ENCODE data around the gene PAX1.

The PAX1 gene

DNA sequence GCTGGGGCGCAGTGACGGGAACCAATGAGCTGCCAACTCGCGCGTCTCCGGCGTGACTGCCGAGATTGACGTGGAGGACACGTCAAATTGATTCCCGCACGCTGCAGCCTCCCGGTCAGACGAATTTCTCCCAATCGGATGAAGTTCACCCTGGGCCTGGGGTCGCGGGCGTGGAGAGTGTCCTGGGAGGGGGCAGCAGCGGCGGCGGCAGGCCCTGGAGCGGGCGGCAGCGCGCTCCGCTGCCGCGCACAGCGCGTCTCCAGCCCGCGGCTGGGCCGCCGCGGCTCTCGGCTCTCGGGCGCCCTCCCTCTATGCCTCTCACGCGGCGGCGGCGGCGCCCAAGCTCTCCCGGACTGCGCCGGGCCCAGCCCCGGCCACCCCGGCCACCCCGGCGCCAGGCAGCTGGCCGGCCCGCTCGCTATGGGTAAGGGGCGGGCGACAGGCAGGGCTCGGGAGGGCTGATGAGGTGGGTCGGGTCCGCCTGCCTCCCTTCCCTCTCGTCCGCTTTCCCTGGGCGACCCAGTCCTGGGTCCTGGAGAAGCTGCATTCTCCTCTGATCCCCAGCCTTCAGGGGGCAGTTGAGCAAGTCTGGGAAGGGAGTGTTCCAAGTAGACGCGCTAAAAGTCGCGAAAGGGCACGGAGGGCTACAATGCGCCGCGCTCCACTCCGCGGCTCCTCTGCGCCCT, at the start of gene PAX1:
Gene PAX1, plus strand, starts transcription at position 90 of the 686 bp plus-strand sequence. Its CDS starts 49 bp downstream, at position 139.
- no peak for DNase-seq (ENCODE audit: low read depth in 2 of 2)

DNA sequence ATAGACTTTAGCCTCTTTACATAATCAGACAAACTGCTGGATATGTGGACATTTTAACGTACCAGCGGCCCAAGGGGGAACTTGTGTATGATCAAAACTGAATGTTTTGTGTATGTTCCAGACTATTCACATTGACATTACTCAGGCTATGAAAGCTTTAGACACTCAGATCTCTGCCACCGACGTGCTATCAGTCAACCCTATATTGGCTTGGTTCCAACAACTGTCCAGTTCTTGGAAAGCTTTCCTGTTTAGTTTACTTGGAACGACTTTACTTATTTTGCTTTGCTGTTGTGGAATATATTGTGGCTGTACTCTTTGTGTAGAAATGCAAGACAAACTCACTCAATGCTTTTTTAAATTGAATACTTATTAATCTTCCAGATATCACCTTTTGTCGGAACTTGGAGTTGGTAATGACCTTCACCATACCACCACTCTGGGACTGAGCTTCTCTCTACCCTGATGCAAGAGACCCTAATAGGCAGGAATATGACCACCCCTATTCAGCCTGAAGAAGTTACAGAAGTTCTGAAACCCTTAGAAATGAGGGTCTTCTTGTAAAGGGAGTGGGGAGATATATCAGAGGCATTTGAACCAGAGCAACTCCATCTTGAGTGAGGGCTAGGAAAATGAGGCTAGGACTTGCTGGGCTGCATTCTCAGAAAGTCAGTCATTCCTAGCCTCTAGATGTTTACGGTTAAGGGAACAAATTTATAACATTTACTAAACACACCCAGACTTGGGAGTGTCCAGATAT, 49.0 kb upstream of the PAX1 start:
- no peak for DNase-seq (ENCODE audit: low read depth in 2 of 2)

DNA sequence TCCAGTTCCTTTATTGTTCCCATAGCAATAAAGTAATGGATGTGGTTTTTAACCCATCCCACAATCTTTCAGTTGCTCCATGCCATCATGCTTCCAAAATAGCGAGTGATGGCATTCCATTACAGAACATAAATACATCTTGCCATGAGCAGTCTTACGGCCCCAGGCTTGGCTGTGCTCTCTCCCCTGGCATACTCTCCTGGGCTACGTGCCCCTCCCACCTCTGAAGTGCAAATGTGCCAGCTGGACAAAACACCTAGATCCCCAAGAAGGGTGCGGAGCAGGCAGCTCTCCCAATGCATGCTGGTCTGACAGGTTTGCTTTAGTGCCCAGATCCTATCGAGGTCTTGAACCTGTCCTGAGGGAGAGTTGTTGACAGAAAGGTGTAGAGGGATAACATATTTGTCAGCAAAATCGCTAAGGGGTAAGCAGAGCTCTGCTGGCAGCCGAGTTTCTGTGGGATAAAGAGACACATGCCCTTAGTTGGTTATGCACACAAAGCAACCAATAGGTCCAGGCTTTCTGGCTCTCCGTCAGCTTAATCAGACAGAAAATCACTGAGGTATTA, 43.9 kb upstream of the PAX1 start:
- DNase-seq (ENCODE audit: low read depth in 2 of 2), result no peak

DNA sequence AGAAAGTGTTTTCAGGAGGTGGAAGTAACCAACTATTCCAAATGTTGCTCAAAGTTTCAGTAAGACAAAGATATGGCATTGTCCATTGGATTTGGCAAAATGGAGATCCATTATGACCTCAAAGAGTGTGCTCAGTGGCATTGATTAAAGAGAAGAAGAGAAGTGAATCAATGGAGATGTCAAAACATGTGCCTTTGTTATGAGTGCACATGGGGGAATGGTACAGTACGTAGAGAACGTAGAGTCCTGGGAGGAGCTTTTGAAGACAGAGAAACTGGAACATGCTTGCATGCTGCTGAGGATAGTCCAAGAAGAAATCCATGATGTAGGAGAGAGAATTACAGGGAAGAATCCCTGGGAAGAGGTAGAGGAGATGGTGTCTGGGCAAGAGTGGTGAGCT, 42.0 kb upstream of the PAX1 start:
- DNase-seq (ENCODE audit: low read depth in 2 of 2), result no peak

DNA sequence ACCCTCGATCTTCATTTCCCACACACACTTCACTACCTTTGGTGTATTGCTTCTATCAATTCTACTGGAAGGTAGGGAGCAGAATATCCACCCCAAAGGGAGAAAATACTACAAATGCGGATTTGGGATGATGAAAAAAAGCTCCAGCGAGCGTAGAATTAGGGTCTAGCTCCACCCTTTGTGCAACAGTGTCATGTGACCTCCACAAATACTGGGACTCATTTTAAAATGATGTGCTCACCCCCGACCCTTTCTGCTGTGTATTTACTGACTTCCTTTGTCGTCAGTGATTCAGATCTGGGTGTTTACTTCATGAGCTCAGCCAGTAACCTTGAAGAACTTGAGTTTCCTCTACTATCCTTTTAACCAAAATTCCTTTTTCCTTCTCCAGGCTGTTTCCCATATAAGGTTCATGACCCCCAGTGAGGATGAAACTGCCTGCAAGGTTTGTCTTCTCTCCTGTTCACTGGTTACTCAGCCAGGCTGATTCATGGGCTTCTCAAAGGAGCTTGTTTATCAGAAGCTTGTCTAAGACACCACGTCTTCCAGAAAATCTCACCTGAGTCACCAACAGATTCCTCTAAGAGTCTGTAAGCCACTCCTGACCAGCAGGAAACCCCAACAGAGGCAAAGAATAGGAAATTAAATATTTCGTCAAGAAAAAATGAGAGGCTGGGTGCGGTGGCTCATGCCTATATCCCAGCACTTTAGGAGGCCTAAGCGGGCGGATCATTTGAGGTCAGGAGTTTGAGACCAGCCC, 39.6 kb upstream of the PAX1 start:
- no peak for DNase-seq (ENCODE audit: low read depth in 2 of 2)

DNA sequence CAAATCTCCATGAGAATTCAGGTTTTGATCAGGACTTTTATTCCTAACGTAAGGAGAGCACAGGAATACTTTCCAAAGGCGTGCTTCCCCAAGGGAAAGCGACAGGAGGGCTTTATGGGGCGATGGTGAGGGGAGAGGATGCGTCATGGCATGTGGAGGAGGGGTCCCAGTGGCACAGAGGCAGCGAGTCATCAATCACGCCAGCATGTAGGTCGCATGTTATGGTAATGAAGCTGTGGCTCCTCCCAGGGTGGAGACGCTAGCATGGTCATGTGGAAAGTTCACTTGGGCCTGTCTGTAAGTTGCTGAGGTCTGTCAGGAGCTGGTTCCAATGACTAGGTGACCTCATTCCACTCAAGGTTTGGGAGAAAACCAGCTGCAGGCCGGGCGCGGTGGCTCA, 35.3 kb upstream of the PAX1 start:
- DNase-seq (ENCODE audit: low read depth in 2 of 2), result no peak

DNA sequence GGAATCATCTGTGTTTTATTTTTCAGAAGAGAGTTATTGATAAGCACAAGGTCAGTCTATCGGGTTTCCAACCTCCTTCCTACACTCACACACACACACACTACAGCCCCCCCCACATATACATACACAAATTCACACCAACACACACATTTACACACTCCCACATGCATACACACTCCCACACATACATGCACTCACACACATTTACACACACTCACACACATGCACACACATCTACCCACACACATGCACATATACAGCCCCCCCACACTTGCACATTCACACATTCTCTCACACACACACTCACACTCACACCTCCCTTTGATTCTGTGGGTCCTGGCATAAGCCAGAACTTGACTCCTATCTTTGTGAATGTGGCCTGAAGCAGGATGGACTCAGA, 34.5 kb upstream of the PAX1 start:
- no peak for DNase-seq (ENCODE audit: low read depth in 2 of 2)

DNA sequence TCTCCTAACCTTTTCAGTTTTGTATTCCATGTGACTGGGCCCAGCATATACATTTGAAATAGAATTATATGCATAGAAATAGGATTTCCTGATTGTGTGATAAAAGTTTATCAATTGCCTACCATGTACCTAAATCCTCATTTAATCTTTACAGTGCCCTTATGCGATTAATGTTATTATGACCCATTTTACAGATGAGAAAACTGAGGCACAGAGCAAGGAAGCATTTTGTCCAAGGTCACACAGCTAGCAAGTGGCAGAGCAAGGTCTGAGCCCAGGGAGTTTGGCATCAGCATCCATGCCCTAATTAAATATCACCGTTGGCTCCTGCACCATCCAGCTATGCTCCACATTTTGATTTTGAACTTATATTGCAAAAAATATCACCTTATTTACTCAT, 28.2 kb upstream of the PAX1 start:
- DNase-seq (ENCODE audit: low read depth in 2 of 2), result no peak

DNA sequence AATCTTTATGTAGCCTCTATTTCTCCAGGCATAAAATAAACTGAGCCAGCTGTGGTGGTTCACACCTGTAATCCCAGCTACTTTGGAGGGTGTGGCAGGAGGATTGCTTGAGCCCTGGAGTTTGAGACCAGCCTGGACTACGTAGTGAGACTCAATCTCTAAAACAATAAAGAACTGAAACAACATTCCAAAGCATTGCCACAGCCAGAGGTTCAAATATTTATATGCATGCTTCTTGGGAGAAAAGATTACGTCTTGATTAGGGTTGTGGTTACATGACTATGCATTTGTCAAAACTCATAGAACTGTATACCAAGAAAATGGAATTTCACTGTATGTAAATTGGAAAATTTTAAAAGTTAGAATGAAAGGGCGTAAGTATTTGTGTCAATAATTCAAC, 27.7 kb upstream of the PAX1 start:
- no peak for DNase-seq (ENCODE audit: low read depth in 2 of 2)

DNA sequence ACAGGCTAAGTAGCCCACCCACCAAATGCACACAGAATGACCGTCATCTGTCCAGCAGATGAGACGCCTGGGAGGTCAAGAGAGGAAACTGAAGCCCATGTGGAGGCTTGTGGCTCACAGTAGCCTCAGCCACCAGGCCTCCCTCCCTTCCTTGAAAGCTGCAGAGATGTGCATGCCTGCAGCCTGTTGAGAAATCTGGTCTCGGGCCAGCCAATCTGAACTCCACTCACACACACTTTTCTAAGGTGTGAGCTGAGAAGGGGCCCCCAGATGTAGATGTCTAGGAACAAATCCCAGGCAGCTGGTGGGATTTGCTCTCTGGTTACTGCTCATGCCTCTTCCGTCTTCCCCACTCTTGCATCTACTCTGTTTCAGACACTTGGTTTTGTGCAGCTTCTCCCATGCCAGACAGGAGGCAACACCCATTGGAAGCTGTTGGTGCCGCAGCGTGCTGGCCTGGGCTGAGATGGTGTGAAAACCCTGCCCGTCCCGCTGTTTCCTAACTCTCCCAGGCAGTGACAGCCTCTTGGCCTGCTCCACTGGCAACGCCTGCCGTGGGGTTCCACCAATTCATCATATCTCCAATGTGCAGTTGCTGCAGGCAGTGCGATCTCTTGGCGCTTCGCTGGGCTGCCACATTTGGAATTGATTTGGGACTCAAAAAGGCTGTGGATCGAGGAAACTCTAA, 24.1 kb upstream of the PAX1 start:
- DNase-seq (ENCODE audit: low read depth in 2 of 2), result no peak

DNA sequence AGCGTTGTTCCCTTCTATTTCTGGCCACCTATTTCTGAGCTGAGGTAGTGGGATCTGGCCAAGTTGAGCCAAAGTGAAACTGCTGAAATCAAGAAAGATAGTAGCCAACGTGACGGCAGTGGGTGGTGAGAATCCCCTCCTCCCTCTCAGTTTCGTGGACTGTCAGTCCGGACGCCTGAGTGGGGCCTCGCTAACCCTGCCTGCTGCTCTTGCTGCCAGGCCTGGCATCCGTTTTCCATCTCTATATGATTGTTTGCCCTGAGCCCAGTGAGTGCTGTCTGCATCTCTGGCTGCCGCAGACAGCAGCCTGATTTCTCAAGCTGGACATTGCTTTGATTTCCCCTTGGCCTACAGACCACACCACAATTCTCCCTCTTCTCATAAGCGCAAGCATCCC, 23.5 kb upstream of the PAX1 start:
- no peak for DNase-seq (ENCODE audit: low read depth in 2 of 2)

DNA sequence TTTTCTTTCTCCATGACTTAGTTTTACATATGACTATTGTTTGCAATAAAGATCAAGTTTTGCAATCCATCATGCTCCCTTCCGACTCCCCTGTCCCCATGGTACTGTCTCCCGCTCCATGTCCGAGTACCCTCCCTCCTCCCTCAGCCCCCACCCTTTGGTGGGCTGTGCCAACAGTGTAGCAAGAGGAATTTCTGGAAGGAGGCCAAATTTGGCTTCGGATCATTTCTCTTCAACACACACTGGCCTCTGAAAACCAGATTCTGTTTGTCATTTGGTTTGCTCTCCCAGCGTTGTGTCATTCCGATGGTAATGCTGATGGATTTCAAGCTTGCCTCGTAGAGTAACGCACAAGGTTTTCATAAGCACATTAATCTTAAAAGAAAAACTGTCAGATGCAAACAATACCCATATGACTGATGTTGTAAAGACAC, 22.9 kb upstream of the PAX1 start:
- DNase-seq (ENCODE audit: low read depth in 2 of 2), result no peak

DNA sequence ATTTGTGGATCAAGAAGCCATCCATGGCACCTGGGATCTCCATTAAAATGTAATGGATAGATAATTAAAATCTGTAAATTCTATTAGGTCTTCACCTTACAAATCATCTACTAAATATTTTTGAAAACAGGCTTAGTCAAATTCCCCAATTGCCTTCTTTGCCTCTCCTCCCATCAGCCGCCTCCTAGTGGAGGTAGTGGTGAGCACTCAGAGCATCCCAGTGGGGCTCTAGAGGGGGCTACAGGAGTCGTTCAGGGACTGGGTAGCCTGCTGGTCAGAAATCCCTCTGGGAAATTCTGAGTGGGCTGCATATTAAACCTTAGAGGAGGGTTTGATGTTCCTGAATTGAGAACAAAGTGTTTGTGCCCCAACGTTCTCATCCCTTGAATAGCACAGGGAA, 20.8 kb upstream of the PAX1 start:
- no peak for DNase-seq (ENCODE audit: low read depth in 2 of 2)

DNA sequence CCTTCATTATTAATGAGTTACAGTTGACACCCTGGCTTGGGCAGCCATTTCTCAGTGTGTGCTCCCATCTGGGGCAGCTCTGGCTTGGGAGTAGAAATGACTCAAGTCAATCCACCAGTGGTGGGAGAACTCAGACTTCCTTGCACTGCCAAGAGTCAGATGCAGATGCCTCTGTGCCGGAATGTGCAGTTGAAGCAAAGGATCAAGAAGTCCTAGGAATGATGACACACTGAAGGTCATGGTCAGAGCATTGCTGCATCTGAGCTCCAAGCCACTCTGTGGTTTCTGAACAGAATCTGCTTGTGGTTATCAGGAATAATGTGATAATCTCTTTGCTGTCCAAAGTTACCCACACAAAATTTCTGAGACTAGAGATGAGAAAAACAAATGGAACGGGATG, 19.5 kb upstream of the PAX1 start:
- no peak for DNase-seq (ENCODE audit: low read depth in 2 of 2)

DNA sequence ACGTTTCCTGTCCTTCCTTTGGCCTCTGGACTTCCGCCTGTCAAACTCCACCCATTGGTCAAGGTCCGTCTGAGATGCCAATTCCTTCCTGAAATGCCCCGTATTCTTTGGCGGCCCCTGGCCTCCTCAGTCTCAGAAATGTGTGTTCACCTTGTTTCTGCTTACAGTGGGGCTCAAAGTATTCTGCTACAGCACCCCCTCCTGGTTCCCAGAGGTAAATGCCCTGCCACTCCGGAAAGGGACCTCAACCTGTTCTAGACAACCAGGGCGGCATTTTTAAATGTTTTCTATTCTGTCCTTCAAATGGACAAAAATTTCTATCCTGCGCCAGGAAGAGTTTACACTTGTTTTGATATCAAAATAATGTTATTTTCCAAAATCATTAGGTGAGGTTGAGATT, 12.1 kb upstream of the PAX1 start:
- DNase-seq (ENCODE audit: low read depth in 2 of 2), result no peak

DNA sequence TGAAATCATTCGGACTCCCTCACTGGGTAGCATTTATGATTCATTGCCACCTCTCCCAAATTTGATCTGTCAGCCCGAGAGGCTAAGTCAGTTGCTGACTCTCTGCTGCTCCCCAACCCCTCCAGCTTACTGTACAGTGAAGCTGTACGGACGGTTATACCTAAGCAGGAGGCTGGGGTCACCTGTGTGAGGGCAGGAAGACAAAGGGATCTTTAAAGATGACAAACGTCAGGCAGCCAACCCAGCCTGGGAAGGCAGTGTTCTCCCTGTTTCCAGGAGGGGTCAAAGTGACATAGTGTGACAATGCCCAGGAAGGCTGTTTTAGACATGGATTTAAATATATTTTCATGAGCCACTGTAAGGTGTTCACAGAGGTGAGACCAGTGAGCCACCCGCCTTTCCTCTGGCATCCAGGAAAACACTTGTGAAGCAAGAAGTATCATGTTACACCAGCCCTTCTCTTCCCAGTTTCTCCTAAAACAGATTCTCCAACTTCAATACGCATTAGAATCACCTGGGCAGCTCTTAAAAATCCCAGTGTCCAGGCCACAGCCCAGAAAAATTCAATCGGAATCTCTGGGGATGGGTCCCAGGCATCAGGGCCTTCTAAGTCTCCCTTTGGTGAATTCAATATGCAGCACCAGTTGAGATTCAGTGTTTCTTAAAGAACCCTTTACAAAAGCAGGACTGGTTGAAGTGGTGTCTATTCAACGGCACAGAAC, 6.8 kb upstream of the PAX1 start:
- no peak for DNase-seq (ENCODE audit: low read depth in 2 of 2)

DNA sequence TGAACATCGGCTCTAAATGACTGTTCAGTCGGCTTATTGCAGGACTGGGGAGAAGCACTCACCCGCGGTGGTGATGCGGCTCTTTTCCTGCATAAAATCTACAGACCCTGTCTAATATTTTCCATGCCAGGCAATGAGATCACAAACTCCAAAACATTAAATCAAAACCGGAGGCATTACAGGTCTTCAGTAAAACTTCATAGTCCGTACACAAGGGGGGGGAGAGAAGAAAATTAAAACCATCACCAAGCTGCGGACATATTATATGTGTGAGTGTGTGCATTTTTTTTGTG, 6.3 kb upstream of the PAX1 start:
- DNase-seq (ENCODE audit: low read depth in 2 of 2), result no peak

DNA sequence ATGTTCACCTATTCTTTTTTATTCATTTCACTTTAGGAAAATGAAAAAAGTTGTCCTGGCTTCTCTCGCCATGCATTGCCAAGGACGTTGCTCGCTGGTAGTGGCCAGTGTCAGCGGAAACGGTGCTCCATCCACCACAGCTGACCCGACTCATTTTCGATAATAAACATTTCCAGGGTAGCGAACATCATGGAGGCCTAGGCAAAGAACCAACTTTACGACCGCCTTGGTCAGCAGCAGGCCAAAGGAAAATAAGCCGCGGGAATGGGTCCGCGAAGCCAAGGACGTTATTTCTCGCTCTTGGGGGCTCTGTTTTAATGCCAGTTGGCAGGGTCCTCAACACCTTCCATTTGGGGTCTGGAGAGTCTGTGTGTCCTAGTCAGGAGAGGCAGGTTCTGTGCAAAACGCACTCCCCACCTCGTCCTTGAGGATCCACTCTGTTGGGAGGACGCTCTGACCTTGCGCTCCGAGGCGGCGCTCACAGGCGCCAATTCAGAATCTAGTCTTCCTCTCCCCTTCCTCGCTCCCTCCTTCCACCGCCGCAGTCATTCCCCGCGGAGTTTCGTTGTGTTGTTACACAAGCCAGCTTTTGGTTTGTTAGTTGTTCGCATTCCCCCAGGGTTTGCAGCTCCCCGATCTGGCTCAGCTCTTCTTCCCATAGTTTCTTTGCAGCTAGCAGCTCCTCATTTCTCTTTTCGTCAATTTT, 4.1 kb upstream of the PAX1 start:
- no peak for DNase-seq (ENCODE audit: low read depth in 2 of 2)

DNA sequence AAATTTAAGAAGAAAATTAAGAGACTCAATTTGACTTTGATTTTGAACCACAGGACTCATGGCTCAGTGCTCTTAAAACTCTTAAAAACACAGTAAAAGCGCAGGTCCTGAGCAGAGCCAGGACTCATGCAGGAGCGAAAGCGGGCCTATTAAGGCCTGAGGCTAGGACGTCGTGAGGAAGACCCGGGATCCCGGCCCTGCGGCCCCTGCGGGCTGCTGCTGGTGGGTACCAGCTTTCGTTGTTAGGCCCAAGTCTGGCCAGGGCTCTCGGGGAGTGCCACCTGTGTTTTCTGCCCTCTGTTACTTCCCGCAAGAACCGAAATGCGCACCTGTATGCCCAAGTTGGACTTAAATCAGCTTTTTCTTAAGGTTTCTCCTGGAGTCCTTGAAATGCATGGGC, 3.4 kb upstream of the PAX1 start:
- DNase-seq (ENCODE audit: low read depth in 2 of 2), result no peak

DNA sequence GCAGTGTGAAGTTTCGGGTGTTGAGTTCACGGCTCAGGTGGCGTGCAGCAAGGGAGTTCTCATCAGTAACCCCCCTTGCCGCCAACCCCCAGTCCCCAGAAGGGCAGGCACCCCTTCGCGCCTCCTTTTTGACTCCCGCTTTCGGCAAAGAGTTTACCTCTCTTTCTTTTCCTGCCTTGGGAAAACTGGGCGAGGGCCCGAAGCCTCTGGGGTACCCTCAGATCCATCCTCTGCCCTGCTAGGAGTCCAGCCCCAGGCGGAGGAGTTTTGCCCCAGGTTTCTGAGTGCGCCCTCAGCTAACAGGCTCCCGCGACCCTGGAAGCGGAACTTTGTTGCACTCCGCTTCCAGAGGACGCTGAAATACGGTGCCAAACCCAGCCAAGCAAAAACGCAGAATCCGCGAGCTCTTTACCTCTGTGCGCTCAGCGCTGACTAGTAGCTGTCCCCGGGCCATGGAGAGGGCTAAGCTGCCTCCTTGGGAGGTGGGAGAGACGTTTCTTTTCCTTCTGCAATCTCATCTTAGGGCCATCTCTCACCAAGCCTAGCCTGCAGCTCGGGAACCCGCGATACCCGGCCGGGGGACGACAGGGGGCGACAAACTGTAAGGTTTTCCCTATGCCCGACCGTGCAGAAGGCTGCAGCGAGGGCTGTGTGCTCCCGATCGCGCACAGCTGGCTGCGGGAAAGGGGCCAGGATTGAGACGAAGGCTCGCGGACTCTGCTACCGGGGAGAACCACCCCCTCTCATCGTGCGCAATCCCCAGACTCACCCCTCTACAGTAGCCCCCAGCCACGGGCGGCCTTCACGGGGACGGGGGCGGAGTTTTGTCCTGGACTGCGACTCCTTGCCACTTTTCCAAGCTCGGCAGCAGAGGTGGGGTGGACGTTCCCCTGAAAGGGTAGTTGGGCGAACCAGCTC, 2.7 kb upstream of the PAX1 start:
- DNase-seq (ENCODE audit: low read depth in 2 of 2), result peak in 1 of 2 donors; percentile 5
